Measurements from ENCODE around the gene PDE1C.

DNA sequence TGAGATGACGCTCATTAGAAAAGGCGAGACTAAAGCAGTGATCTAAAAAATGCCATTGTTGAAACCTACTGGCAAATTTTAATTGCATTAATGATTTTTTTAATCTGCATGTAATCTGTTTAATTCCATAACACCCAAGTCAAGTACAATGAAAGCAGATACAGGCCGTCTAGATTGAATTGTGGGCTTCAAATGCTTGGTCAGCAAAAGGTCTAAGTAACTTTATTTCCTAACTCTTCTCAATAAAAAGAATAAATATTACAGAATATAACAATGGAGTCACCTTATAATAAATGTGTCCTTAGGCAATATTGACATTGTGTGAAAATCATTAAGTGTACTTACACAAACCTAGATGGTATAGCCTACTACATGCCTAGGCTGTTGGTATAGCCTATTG lies 20.6 kb downstream of the PDE1C start:
- TF ChIP-seq EZH2phosphoT487 (IDR thresholded peaks at IDR 0.05; ENCODE audit: insufficient read depth, low read depth): no peak
- no peak for TF ChIP-seq EZH2 (IDR thresholded peaks at IDR 0.05; ENCODE audit: insufficient read depth, poor library complexity, severe bottlenecking)

All from GM23248 (cell line).